HepG2 (cell line): ENCODE measurements around the gene SLBP.

Experiments
- EP300 ChIP-seq, 3 experiments: sonication (generic) in 1 of 3; formaldehyde crosslinking in 1 of 3; IDR thresholded peaks; 2 replicates each; pipeline versions ENCODE4 v1.5.1 to v1.6.1; 2011 to 2020; ENCODE audit warnings: low read depth in 2 of 3, low read length in 2 of 3, borderline replicate concordance in 1 of 3, improper control_type of control experiment in 1 of 3, mild to moderate bottlenecking in 1 of 3, missing genetic modification reagents in 1 of 3, moderate library complexity in 1 of 3
- EZH2 ChIP-seq: conservative IDR thresholded peaks from 2 replicates; pipeline ENCODE4 v1.6.1; 2012; ENCODE audit warnings: mild to moderate bottlenecking, low read depth, low read length, moderate library complexity
- FOSL1 ChIP-seq: sonication (generic); formaldehyde crosslinking; IDR thresholded peaks from 2 replicates; pipeline ENCODE4 v1.9.0; 2021; ENCODE audit warnings: missing genetic modification reagents, borderline replicate concordance
- MAFK ChIP-seq, 2 experiments: IDR thresholded peaks in 1 of 2; conservative IDR thresholded peaks in 1 of 2; 2 replicates each; pipeline ENCODE4 v1.6.1; 2011; ENCODE audit warnings: improper control_type of control experiment in 2 of 2, low read length in 2 of 2
- NCOA1 ChIP-seq: sonication (generic); formaldehyde crosslinking; IDR thresholded peaks from 2 replicates; pipeline ENCODE4 v1.9.0; 2021; ENCODE audit warnings: missing genetic modification reagents
- POLR2A ChIP-seq, 2 experiments: IDR thresholded peaks; 2 replicates each; pipeline ENCODE4 v1.6.1; 2011; ENCODE audit warnings: low read depth in 2 of 2, low read length in 2 of 2, mild to moderate bottlenecking in 1 of 2, moderate library complexity in 1 of 2; ENCODE audit not compliant: insufficient read depth in 1 of 2
- SMAD1 ChIP-seq: sonication (generic); formaldehyde crosslinking; IDR thresholded peaks from 2 replicates; pipeline ENCODE4 v1.4.0; 2020; ENCODE audit warnings: missing genetic modification reagents, low read depth, mild to moderate bottlenecking, borderline replicate concordance
- ZKSCAN1 ChIP-seq: fragments of 150-350 bp; IDR thresholded peaks from 2 replicates; pipeline ENCODE4 v1.6.1; 2014; ENCODE audit warnings: low read length
- ZMAT3 ChIP-seq: sonication (generic); formaldehyde crosslinking; conservative IDR thresholded peaks from 2 replicates; pipeline ENCODE4 v1.7.0; 2021; ENCODE audit warnings: missing genetic modification reagents
- ZNF121 ChIP-seq: sonication (generic); formaldehyde crosslinking; IDR thresholded peaks from 2 replicates; pipeline ENCODE4 v1.5.0; 2020; ENCODE audit warnings: mild to moderate bottlenecking, missing genetic modification reagents
- ZNF879 ChIP-seq: sonication (generic); formaldehyde crosslinking; IDR thresholded peaks from 2 replicates; pipeline ENCODE4 v1.8.1; 2023; ENCODE audit warnings: missing genetic modification reagents
- ZZZ3 ChIP-seq: sonication (generic); formaldehyde crosslinking; IDR thresholded peaks from 2 replicates; pipeline ENCODE4 v1.4.0; 2020; ENCODE audit warnings: missing genetic modification reagents, mild to moderate bottlenecking, borderline replicate concordance
- TF ChIP-seq, protein P1 (sequence below): sonication (generic); formaldehyde crosslinking; IDR thresholded peaks from 2 replicates; pipeline ENCODE4 v1.5.0; 2020; ENCODE audit warnings: mild to moderate bottlenecking, missing genetic modification reagents, moderate library complexity

DNA sequence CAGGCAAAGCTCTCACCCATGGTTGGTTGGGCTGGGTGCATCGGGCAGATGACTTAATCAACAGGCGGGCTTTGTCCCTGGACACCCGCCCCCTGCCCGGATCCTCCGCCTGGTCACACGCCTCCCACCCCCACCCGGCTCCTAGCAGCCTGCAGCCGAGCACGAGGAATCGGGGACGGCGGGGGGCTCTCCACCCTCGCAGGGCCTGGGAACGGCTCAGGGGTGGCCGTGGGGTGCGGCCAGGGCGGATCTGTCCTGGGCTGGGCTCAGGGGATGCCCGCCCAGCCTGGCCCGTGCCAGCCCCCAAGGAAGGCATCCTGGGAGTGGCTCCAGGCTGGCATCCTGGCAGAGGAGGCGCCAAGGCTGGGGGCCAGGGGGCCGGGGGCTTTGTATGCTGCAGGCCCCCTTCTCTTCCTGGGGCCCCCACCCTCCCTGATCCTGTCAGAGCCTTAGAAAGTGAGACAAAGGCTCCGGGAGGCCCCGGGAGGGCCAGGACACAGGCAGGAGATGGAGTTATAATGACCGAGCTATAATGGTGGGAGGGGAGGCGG is 48.5 kb upstream of the SLBP start:
- TF ChIP-seq, protein P1, sequence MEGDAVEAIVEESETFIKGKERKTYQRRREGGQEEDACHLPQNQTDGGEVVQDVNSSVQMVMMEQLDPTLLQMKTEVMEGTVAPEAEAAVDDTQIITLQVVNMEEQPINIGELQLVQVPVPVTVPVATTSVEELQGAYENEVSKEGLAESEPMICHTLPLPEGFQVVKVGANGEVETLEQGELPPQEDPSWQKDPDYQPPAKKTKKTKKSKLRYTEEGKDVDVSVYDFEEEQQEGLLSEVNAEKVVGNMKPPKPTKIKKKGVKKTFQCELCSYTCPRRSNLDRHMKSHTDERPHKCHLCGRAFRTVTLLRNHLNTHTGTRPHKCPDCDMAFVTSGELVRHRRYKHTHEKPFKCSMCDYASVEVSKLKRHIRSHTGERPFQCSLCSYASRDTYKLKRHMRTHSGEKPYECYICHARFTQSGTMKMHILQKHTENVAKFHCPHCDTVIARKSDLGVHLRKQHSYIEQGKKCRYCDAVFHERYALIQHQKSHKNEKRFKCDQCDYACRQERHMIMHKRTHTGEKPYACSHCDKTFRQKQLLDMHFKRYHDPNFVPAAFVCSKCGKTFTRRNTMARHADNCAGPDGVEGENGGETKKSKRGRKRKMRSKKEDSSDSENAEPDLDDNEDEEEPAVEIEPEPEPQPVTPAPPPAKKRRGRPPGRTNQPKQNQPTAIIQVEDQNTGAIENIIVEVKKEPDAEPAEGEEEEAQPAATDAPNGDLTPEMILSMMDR (CRISPR knock-in tag), result no peak
- TF ChIP-seq ZNF121 (CRISPR knock-in tag) (no peak), ZZZ3 (CRISPR knock-in tag) (no peak), POLR2A (IDR thresholded peaks at IDR 0.05; ENCODE audit: insufficient read depth in 1 of 2, low read depth in 2 of 2, low read length in 2 of 2) (no peak), ZMAT3 (CRISPR knock-in tag) (no peak), EZH2 (no peak), SMAD1 (no peak), FOSL1 (CRISPR knock-in tag) (no peak), NCOA1 (CRISPR knock-in tag) (no peak), EP300 (IDR thresholded peaks at IDR 0.05; ENCODE audit: low read depth in 2 of 2, low read length in 2 of 2) (no peak), EP300 (CRISPR knock-in tag; IDR thresholded peaks at IDR 0.05; ENCODE audit: borderline replicate concordance) (no peak), MAFK (conservative IDR thresholded peaks at IDR 0.05 in 1 of 2, IDR thresholded peaks at IDR 0.05 in 1 of 2; ENCODE audit: low read length in 2 of 2) (no peak), ZNF879 (no peak), ZKSCAN1 (no peak)
